Coronary artery (tissue), 2 donors: ENCODE results near the gene LIPM.
A peak's percentile ranks its signal among the peaks of the same experiment; 100 is the strongest.

Experiments used
- DNase-seq: peaks from one replicate; pipeline ENCODE4 v3.0.0-alpha.2; 2017; ENCODE audit warnings: low spot score
- H3K27ac ChIP-seq, 2 donors: fragments of 200-600 bp; sonication (generic); one replicate each; pipeline ENCODE4 v1.5.1; 2016 to 2019
- H3K4me3 ChIP-seq: fragments of 200-600 bp; sonication (generic); 2 replicates; pipeline ENCODE4 v1.5.1; 2016; ENCODE audit warnings: mild to moderate bottlenecking, moderate library complexity
- TF ChIP-seq, protein P1 (sequence below): fragments of 200-600 bp; sonication (generic); IDR thresholded peaks from one replicate; pipeline ENCODE4 v1.5.1; 2019; ENCODE audit warnings: antibody characterized with exemption

The LIPM gene

DNA sequence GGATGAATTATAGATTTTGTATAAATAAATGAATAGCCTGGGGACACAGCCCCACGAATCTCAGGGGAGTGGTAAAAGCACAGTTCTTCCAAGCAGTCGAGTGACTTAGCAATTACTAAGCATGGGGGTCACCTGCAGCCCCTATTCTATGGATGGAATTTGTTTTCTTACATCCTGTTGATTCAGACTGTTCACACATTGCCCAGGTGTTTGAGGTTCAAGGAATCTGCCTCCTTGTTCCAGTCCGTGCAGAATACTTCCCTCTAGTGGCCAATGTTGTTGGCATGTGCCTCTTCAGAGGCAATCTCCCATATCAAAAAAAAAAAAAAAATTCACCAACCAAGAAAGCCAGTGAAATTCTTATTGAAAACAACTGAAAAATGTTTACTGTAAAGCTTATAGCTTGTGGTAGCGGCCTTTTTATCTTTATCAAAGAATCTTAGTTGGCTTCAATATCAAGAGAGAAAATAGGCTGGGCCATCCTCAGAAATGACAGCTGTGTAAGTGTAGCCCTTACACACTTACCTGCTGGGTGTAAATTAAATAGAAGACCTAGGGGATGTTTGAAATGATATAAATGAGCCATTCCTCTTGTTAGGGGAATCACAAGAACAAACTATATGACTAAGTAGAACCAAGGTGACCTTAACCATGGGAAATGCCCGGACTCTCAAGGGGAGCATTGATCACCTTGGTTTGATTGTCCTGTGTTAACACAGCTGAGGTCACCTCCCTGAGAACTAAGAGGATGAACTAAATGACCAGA lies 7.8 kb downstream of the LIPM start:
- DNase-seq, result no peak
- TF ChIP-seq, protein P1, sequence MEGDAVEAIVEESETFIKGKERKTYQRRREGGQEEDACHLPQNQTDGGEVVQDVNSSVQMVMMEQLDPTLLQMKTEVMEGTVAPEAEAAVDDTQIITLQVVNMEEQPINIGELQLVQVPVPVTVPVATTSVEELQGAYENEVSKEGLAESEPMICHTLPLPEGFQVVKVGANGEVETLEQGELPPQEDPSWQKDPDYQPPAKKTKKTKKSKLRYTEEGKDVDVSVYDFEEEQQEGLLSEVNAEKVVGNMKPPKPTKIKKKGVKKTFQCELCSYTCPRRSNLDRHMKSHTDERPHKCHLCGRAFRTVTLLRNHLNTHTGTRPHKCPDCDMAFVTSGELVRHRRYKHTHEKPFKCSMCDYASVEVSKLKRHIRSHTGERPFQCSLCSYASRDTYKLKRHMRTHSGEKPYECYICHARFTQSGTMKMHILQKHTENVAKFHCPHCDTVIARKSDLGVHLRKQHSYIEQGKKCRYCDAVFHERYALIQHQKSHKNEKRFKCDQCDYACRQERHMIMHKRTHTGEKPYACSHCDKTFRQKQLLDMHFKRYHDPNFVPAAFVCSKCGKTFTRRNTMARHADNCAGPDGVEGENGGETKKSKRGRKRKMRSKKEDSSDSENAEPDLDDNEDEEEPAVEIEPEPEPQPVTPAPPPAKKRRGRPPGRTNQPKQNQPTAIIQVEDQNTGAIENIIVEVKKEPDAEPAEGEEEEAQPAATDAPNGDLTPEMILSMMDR, result peak; percentile 44
- Histone ChIP-seq H3K27ac (no peak overlapping the region), H3K4me3 (no peak overlapping the region)

DNA sequence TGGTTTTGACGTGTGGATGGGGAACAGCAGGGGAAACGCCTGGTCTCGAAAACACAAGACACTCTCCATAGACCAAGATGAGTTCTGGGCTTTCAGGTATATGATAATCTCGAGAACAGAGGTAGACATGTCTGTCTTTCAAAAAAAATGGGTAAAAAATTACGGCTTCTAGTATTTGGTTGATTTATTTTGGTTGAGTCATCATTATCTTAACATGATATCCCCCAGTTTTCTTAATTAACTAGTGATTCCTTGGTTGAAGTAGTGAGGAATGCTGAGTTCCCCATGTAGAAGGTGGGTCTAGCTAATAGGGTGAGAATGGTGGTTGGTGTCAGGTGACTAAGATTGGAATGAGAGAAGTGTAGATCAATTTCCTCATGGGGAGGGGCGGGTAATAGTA lies 10.7 kb downstream of the LIPM start:
- TF ChIP-seq, protein P1, result no peak
- no peak for DNase-seq

DNA sequence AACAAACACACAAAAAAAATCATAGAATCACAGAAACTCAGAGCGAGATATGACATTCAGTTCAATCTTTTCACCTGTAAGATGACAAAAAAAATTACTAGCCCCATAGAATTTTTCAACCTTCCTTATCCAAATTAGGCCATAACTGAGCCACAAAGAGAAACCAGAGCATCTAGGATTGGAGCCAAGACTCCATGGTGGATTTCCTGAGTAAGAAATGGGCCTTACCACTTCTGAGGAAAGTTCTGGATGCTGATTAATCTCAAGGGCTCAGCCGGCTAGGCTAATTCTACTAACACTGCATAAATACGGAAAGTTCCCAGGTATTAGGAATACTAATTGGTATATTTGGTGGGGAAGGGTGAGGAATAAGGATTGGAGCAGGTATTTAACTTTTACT lies 16.8 kb downstream of the LIPM start:
- DNase-seq, result no peak
- TF ChIP-seq, protein P1, result no peak
- no peak overlapping the region for H3K27ac ChIP-seq
- H3K4me3 ChIP-seq, result no peak overlapping the region

More for the DNA sequence above, 10.7 kb downstream of the LIPM start:
- Histone ChIP-seq H3K4me3 (no peak overlapping the region), H3K27ac (no peak overlapping the region)

DNA sequence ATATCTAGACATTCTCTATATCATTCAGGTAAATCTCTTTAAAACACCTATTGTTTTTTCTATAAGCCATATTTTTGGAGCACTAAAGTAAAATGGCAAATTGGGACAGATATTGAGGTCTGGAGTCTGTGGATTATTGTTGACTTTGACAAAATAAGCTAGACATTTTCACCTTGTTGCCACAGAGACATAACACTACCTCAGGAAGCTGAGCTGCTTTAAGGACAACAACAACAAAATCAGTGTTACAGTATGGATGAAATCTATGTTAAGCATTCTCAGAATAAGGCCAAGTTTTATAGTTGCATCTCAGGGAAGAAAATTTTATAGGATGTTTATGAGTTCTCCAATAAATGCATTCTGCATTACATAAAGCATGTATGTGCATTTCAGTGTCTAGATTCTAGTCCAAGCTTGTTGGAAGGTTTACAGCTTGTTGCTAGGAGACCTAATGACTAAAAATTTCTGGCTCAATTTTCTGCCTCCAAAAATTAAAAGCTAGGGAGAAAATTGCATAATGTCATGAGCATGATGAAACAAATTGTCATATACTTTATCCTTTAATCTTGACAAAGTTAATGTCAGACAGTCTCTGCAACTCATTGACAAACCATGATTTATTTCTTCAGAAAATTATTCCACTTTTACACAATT lies 18.3 kb downstream of the LIPM start:
- TF ChIP-seq, protein P1, result no peak
- no peak for DNase-seq
- H3K4me3 ChIP-seq, result no peak overlapping the region
- no peak overlapping the region for H3K27ac ChIP-seq

DNA sequence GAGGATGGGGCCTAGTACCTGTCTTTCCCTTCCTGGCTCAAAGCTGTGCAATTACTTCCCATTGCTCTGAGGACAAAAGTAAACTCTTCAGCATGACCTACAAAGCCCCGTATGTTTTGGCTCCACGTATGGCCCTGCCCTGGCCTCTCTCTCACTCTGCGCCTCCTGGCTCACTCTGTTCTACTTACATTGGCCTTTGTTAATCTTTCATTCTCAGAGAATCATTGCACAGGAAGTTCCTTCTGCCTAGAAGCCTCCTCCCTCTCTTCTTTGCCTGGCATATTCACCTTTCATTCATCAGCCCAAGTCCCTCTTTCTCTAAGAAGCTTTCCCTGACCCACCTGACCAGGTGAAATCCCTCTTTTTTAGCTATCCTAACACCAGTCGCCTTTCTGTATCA lies 23.9 kb downstream of the LIPM start:
- Histone ChIP-seq H3K27ac (no peak overlapping the region), H3K4me3 (no peak overlapping the region)
- no peak for DNase-seq
- TF ChIP-seq, protein P1, result no peak

DNA sequence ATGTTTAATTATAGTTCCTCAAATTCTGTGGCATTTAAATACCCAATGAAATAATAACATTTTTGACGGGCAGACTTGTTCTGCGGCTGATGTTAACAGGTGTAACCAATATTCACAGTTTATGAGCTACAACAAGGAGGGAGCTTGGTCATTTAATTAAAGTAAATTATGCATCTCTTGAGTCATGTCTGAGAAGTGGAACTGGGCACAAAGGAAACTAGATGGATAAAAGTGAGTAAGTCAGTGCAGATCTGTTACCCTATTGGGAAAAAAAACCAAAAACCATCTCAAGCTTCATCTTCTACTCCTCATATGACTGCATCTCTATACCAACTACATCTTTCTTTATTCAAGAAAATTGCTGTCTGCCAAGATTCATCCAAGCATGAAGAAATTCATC lies 25.1 kb downstream of the LIPM start:
- TF ChIP-seq, protein P1, result no peak
- DNase-seq, result no peak
- no peak overlapping the region for H3K27ac ChIP-seq
- no peak overlapping the region for H3K4me3 ChIP-seq

DNA sequence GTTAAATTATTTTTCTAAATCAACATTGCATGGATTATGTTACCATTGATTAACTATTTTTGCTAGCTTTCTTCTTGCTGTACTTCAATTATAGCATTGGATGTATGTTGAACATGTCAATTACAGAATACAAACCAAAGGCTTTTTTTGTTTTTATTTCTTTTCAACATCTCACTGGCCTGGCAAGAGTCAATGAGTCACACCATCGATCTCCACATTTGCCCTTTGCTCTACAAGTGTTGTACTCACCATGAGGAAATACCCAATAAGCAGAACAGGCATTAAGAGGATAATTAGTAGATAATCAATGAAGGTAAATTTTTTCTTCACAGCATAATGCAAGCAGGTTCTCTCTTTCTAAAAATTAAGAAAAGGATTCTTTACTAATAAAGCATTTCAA lies 25.8 kb downstream of the LIPM start:
- TF ChIP-seq, protein P1, result no peak
- Histone ChIP-seq H3K27ac (no peak overlapping the region), H3K4me3 (no peak overlapping the region)
- DNase-seq, result no peak
